HG03196 (cell line): ENCODE measurements around the gene DNAJC10.

Experiments used
- ATAC-seq: cut with Tn5 transposase; IDR thresholded peaks from one replicate; pipeline ENCODE4 v1.9.1; 2021; ENCODE audit not compliant: unreplicated experiment

DNAJC10 gene

DNA sequence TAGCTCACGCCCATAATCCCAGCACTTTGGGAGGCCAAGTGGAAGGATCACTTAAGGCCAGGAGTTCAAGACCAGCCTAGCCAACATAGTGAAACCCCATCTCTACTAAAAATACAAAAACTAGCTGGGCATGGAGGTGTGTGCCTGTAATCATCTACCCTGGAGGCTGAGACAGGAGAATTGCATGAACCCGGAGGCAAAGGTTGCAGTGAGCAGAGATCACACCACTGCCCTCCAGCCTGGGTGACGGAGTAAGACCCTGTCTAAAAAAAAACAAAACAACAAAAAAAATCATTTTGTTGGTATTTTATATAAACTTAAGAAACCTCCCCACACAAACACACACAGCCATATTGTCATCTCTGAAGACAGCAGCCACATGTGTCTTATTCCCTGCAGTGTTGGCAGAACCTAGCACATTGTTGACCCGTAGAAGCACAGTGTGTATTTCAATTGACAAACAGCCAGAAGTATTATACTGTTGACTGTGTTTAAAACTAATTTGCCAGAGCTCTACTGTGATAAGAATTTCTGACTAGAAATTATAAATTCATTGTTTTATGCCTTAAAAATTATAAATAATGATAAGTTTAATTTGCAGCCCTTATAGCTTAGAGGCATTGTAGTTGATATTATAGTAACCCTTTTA is 68.1 kb downstream of the DNAJC10 start:
- no peak for ATAC-seq

DNA sequence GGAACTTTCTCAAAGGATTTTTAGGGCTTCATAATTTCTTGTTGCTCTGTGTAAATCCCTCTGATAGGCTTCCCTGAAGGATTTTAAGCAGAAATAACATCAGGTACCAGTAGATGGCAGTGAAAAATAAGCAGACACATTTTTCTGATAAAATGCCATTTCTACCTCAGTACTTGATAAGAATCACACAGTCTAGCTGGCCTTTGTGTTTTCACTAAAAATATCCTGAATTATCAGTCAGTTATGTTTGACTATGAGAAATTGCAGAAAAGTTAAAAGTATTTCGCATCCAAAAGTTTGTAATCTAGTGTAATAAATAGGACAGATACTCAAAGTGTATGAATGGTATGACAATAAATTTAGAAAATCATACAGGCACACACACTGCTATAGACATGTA is 68.7 kb downstream of the DNAJC10 start:
- no peak for ATAC-seq

DNA sequence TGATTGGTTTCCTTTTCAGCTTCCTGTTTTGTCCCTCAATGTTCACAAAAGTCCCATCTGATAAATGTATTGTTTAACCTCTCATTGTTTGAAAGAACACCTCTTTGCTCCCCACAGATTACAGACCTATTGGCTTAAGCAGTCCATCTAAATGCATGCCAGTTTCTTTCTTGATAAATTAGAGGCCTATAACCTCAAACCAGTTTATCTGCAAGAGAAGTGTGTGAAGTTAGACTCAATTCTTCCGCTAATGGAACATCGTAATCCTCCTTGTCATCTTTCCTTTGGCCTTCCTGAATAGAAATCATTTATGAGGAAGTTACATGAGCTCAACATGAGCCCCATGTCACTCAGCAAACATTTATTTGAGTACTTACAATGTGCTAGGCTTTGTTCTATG is 76.4 kb downstream of the DNAJC10 start:
- no peak for ATAC-seq

DNA sequence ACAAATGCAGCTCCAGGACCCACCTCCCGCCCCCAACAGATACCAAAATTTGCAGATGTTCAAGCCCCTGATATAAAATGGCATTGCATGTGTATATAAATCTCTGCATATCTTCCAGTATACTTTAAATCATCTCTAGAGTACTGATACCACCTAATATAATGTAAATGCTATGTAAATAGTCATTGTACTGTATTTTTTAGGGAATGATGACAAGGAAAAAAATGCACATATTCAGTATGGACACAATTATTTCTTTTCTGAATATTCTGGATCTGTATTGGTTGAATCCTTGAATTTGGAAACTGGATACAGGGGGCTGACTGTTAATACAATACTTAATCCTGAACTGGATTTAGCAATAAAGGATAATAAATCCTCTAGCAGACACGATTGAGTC is 82.7 kb downstream of the DNAJC10 start:
- no peak for ATAC-seq

DNA sequence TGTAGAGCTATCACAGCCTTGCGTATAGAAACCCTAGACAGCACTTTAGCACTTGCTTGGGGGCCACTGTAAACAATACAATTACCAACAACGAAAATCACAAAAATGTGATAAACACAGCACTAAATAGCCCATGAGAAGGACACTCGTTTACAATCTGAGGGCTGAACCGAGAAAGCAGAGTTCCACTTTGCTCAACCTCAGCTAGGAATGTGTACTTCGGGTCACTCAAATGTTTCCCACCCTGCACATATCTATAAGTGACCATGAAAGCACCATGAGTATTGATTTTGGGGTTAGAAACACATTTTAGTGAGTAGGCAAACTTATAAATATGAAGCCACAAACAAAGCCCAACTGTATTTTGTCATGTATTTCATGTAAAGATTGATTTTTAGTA is 88.1 kb downstream of the DNAJC10 start:
- ATAC-seq, result no peak

DNA sequence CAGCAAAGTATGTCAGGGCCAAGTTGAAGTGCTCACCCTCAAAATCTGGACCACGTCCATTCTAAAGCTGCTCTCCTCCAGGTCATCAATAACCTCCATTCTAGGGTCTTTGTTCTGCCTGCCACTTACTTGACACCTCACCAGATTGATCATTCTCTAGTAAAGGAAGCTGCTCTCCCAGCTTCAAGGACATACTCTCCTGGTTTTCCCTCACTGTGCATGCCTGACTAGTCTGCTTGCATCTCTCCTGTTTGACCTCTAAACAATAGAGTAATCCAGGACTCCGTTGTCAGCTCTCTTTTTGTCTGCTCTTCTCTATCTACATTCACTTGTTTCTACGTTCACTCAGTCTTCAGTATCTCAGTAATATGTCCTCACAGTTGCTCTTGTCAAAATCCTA is 91.3 kb downstream of the DNAJC10 start:
- ATAC-seq, result no peak

DNA sequence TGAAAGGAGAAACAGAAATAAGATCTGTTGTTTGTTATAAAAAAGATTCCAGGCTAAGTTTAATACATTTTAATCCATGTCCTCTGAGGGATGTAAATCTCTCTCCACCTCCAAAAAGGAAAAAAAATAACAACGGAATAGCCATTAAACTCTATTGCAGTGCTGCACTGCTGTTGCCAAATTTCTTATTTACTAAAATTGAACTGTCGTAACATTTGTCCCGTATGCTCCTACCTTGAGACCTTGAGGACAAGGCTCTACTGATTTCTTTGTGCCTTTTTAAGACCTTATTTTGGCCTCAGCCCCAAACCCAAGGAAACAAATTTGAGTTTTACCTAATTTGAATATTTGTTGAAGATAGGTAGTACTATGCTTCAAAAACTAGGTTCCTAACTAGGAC is 94.0 kb downstream of the DNAJC10 start:
- no peak for ATAC-seq

DNA sequence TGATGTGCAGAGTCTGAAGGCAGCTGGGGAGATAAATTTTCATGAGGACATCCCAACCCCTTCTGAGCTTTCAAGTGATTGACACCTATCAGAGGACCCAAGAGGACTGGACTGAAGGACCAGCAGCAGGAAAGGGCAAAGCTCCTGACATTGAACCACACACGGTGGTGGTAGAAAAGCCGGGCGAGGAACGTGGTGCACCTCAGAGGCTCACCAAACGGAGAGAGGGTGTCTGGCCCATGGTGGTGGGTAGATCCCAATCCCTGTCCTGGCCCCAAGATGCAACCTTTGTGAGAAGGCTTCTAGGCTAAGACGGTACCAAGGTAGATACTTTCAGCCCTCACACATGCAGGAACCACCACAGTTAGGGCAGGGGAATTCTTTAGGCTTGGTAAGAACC is 98.3 kb downstream of the DNAJC10 start:
- ATAC-seq, result no peak

DNA sequence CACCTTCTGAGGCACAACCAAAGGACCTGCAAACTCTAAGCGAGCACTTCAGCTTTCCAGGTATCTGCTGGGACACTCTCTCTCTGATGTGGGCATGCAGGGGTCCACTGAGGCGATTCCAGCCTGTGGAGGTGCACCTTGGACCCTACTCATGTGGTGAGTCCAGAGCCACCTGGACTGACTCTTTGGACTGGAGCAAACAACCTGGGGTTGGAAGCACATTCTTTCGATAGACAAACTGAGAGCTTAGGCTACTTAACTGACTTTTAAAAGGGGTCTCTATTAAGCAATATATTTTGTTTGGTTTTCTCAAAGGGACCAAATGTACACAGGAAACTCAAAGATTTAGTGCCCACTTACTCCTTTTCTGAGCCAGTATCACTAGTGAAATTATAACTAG is 98.7 kb downstream of the DNAJC10 start:
- no peak for ATAC-seq

DNA sequence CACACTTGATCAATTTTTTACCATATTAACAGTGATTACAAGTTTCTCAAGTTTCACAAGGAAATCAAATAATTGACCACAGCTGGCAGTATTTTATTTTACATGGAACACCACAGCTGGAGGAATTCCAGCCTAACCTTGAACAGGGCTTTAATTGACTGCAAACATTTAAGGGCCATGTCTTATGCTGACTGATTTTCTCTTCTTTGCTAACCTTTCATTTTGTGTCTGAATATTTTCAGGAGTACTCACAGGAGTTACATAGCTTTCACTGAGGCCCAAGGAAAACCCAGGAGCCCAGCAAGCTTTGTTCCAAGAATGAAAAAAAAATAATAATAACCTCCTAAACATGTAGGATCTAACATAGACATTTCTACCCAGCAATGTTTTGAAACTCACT is 100.8 kb downstream of the DNAJC10 start:
- ATAC-seq, result no peak

DNA sequence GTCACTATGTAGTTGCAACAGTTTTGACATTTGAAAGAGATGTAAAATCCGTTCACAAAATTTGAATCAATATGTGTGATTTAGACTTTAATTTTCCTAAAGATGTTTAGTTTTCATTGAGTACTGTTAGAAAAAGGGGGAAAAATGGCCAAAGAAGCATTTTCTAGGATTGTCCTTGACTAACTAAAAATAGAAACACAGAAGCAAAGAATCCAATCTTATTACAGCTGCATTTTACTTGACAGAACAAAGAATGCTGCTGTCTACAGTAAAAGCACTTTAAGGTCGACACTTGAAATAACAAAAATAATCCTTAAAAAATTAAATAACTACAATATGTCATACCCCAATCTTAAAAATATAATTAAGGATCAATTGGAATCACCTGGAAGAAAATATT is 101.5 kb downstream of the DNAJC10 start:
- no peak for ATAC-seq

DNA sequence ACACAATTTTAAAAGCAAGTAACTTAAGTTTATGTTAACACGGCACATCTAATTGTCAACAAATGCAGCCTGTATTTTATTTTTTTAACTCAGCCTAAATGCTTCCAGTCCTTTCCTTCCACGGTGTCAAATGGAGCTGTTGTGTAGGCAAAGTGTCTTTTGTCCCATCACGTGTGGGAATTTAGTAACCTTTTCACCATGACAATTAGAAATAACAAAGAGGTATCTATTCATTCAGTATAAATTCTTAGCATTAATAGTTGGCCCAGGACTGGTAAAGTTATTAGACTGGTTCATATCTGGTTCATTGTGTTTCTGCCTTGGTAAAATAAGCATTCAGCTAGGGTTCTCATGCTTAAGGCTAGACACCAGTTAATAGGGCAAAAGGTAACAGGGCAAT is 102.4 kb downstream of the DNAJC10 start:
- no peak for ATAC-seq

DNA sequence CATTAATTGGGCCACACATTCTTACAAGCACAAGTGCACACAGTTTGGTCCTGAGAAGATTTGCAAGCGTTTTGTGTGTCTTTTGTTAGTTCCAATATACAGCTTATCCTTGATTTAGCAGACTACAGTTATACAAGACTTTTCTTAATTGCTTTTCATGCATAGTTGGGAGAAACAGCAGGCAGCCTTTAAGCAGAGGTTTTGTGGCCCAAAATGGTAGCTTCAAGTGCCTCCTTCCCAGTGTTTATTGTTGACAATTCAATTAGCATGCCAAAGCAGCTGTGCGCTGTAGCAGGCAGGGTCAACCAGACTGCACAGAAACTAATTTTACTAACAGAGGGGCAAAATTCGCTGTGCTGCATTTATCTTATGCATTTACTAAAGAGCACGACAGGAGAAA is 102.9 kb downstream of the DNAJC10 start:
- no peak for ATAC-seq

DNA sequence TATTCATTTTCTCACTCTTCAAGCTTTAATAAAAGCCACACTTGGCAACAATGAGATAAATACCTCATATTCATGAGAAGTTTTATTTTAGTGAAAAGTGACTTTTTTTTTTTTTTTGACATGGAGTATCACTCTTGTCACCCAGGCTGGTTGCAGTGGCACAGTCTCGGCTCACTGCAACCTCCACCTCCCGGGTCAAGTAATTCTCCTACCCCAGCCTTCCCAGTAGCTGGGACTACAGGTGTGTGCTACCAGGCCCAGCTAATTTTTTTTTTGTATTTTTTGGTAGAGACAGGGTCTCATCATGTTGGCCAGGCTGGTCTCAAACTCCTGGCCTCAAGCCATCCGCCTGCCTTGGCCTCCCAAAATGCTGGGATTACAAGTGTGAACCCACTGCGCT is 103.4 kb downstream of the DNAJC10 start:
- no peak for ATAC-seq

DNA sequence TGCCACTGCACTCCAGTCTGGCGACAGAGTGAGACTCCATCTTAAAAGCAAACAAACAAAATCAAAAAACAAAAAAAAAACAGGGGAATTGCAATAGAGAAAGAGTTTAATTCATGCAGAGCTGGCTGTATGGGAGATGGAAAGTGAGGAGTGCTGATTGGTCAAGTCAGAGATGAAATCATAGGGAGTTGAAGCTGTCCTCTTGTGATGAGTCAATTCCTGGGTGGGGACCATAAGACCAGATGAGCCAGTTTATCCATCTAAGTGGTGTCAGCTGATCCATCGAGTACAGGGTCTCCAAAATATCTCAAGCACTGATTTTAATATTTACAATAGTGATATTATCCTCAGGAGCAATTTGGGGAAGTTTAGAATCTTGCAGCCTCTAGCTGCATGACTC is 105.1 kb downstream of the DNAJC10 start:
- ATAC-seq, result no peak

DNA sequence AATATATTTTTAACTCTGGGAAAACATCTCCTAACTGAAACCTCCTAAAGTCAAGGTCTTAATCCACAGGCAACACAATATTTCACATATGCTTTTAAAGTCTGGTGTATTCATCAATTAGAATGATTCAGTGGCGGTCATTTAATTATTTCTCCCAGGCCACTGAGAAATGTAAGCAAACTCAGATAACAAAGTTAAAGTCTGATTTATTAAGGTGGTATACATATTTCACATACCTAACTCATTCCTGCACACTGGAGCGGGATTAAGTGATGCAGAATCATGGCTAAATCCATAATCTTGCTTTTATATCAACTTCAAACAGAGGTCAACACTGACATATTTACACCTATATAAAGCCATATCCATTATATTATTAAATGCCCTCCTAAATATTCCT is 106.7 kb downstream of the DNAJC10 start:
- no peak for ATAC-seq

DNA sequence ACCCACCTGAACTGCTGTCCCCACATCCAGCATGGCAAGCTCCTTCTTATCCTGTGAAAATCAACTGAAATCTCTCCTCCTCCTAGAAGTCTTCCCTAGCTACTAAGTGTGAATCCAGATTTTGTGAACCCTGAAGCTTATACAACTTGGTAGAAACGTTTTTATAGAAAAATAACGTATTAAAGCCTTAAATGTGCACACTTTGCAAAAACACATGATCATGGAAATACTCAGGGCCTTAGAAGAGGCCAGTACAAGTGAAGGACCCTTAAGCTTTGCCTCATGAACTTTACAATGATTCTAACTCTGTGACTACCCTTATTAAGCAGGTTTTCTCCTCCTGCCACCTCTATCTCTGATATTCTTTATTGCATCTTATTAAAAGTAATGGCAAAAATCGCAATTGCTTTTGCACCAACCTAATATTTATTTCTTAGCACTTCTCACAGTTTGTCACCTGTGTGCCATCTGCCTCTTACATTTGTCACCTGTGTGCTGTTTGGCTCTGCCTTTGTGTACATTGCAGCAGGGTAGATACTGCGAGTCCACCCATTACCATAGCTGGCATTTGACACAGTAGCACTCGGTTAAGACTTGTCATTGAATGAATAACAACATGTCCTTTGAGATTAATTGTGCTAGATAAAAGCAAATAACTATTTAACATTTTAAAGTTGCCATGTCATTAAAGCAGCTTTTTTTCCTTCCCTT is 108.2 kb downstream of the DNAJC10 start:
- no peak for ATAC-seq

DNA sequence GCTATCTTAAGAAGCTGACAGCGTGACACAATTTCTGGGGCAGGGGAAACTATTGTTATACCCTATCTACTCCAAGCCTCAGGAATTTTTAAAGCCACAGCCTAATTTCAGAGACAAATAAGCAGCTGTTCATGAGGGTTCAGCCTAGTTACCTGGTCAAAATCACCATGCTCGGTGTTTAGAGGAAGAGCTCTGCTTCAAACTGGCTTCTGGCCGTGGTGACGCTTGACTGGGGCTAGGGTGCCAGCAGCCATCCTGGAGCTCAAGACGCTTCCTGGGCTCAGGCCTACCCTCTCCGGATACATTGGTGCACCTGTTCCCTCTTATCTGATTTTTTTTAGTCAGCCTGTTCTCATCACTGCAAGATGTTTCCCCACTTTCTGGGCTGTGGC is 108.7 kb downstream of the DNAJC10 start:
- ATAC-seq, result no peak

DNA sequence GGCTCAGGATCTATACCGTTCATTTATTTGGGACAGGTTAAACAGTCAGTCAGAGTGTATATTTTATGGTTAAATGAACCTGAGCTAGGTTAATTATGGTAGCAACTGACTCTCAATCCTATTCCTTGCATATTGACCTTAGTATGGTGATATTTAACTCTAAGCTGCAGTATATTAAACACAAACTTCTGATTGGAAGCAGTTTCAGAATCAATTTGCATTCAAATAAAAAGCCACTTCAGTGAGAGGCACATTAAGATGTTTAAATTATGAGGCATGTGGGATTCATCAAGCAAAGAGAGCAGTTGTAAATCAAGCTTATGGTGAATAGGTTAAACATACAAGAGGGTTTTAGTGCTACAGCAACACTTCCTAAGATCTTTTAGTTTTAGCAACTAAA is 110.0 kb downstream of the DNAJC10 start:
- no peak for ATAC-seq

DNA sequence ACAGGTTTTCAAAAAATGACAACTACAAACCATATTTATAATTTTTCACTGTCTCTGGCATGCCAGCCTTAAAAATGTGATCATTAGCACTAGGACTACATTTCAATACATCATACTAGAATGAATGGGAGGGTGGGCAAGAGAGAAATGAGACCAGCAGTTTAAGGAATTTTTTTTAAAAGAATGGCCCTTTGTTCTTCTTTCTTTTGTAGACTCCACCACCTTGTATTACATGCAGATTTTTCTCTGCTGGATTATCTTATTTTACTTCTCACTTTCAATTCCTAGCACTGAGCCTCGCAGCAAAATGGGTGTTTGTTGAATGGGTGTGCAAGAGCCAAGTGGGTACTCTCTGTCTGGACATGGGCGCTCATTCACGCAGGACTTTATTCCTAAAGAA is 110.4 kb downstream of the DNAJC10 start:
- ATAC-seq, result no peak

DNA sequence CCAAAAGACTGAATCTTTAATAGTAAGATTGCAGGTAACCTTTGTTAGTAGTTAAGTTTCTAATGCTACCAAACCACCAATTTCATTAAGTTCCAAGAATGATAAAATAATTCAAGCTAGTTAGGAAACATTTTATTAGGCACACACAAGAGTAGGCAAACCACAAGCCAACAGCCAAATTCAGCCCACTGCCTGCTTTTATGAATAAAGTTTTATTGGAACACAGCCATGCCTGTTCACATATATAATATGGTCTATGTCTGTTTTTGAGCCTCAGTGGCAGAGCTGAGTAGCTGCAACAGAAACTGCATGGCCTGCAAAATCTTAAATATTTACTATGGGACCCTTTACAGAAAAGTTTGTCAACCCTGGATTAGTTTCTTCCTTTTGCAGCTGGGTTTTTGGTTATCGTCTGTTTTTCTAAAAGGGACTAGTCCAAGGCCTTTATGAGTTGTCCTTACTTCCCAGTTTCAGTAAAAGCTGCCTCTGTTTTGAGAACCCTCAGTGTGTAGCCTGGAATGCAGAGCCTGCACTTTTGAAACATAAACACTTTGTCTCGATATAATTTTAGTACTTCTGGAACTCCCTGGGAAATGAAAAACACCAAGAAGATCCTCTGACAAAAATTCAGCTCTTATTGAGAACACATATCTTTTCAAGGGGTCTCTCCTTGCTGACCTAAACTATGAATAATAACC is 111.3 kb downstream of the DNAJC10 start:
- ATAC-seq, result no peak

DNA sequence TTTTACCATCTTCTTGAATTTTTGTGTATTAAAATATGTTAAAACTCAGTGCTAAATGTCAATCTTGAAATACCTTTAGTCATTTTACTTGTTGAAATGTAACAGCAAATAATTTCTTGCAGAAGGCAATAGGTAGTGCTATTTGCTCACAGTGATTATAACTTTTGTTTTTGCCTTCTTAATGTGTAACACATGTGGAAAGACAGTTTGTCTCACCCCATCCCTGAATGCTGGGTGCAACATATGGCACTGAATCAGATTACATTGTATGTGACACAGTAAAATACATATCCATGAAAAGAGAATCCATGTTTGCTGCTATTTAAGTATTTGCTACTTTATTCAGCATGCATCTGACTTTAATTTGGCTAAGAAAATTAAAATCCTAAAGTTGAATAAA is 115.0 kb downstream of the DNAJC10 start:
- ATAC-seq, result no peak
